HCT116 (cell line): Measurements from ENCODE around the gene TNNI2. TPM values are rescaled to one million over a fixed set of nuclear protein-coding genes. Genes with fewer than 3 reads are reported as not detected.

Experiments used
- ATAC-seq: fragments of 200-7000 bp; cut with Tn5 transposase; 2 replicates; pipeline ENCODE4 v1.9.1; 2020; ENCODE audit warnings: mild to moderate bottlenecking, moderate library complexity
- BruUV-seq: library from RNA; stranded (reverse); fragments of 400-500 nt; replicated peaks from 2 replicates; lab custom pipeline; 2021; lab: Mats Ljungman, UMichigan
- CTCF ChIA-PET: fragments of 300-600 bp; sonication (Branson Sonifier 250); formaldehyde crosslinking; loops from one replicate; lab custom pipeline; 2021; ENCODE audit warnings: antibody characterized with exemption; lab: Charles Lee
- POLR2A ChIA-PET: fragments of 300-600, 350-600 bp; sonication (Branson Sonifier 250); formaldehyde crosslinking; loops from one replicate; lab custom pipeline; 2021; ENCODE audit warnings: antibody characterized with exemption; lab: Charles Lee
- RAD21 ChIA-PET, 2 experiments: fragments of 300-600 bp; sonication (Branson Sonifier 250); formaldehyde crosslinking; loops; one replicate each; lab custom pipeline; 2023; ENCODE audit warnings: low total read pairs in 2 of 2; ENCODE audit not compliant: uncharacterized antibody in 2 of 2, unreplicated experiment in 2 of 2, low non-redundant PET in 1 of 2; lab: Charles Lee
- DNase-seq: peaks from one replicate; pipeline ENCODE4 v3.0.0-alpha.2; 2010; ENCODE audit warnings: low read depth, low spot score
- H2AFZ ChIP-seq: fragments of 200-600 bp; shearing (Covaris generic), sonication (generic); 2 replicates; pipeline ENCODE4 v1.6.1; 2017; ENCODE audit warnings: low read depth, mixed run types, mixed read lengths, antibody characterized with exemption, low read length; ENCODE audit not compliant: poor library complexity, severe bottlenecking
- H3K27ac ChIP-seq: 2 replicates; pipeline ENCODE4 v1.5.1; 2012; ENCODE audit warnings: low read depth, low read length
- H3K27me3 ChIP-seq: fragments of 200-600 bp; sonication (generic); 2 replicates; pipeline ENCODE4 v1.6.1; 2016; ENCODE audit warnings: mixed run types, low read length, mixed read lengths; ENCODE audit not compliant: insufficient read depth
- H3K36me3 ChIP-seq, 2 experiments: fragments of 200-500 bp in 1 of 2; fragments of 200-600 bp in 1 of 2; sonication (Bioruptor generic) in 1 of 2; sonication (generic) in 1 of 2; 2 replicates each; pipeline versions ENCODE4 v1.5.1 to v1.6.1; 2014 to 2016; ENCODE audit warnings: low read length in 2 of 2, inconsistent platforms in 1 of 2, mixed read lengths in 1 of 2, mixed run types in 1 of 2; ENCODE audit not compliant: insufficient read depth in 2 of 2, control insufficient read depth in 1 of 2
- H3K4me1 ChIP-seq, 2 experiments: fragments of 200-600 bp in 1 of 2; sonication (generic) in 1 of 2; 2 replicates each; pipeline versions ENCODE4 v1.5.1 to v1.6.1; 2012 to 2017; ENCODE audit warnings: low read length in 2 of 2, inconsistent platforms in 1 of 2, mild to moderate bottlenecking in 1 of 2, mixed read lengths in 1 of 2, mixed run types in 1 of 2, moderate library complexity in 1 of 2; ENCODE audit not compliant: insufficient read depth in 2 of 2, control insufficient read depth in 1 of 2
- H3K4me2 ChIP-seq: fragments of 200-600 bp; sonication (generic); 2 replicates; pipeline ENCODE4 v1.6.1; 2017; ENCODE audit warnings: mixed run types, low read length, mixed read lengths
- H3K4me3 ChIP-seq, 2 experiments: fragments of 200-600 bp in 1 of 2; sonication (generic) in 1 of 2; replicated peaks in 1 of 2; 2 replicates each; pipeline ENCODE4 v1.5.1; 2011 to 2016; ENCODE audit warnings: low read length in 2 of 2, control low read depth in 1 of 2, low read depth in 1 of 2, mild to moderate bottlenecking in 1 of 2, mixed read lengths in 1 of 2, mixed run types in 1 of 2
- H3K79me2 ChIP-seq: fragments of 200-600 bp; sonication (generic); 2 replicates; pipeline ENCODE4 v1.6.1; 2017; ENCODE audit warnings: mild to moderate bottlenecking, mixed run types, low read length, moderate library complexity, mixed read lengths; ENCODE audit not compliant: insufficient read depth
- H3K9ac ChIP-seq: fragments of 200-600 bp; sonication (generic); 2 replicates; pipeline ENCODE4 v1.6.1; 2016; ENCODE audit warnings: low read length, mixed read lengths
- H3K9me2 ChIP-seq: fragments of 200-600 bp; sonication (generic), shearing (Covaris generic); 2 replicates; pipeline ENCODE4 v1.6.1; 2017; ENCODE audit warnings: mixed run types, mild to moderate bottlenecking, moderate library complexity; ENCODE audit not compliant: insufficient read depth
- H3K9me3 ChIP-seq, 2 experiments: fragments of 200-500 bp in 1 of 2; fragments of 200-600 bp in 1 of 2; sonication (Bioruptor generic) in 1 of 2; sonication (generic) in 1 of 2; 2 replicates each; pipeline ENCODE4 v1.6.1; 2014 to 2017; ENCODE audit warnings: low read length in 2 of 2, mixed read lengths in 2 of 2, inconsistent platforms in 1 of 2, low read depth in 1 of 2, mild to moderate bottlenecking in 1 of 2, mixed run types in 1 of 2, moderate library complexity in 1 of 2; ENCODE audit not compliant: control insufficient read depth in 1 of 2, insufficient read depth in 1 of 2
- H4K20me1 ChIP-seq: fragments of 200-600 bp; sonication (generic), shearing (Covaris generic); 2 replicates; pipeline ENCODE4 v1.6.1; 2017; ENCODE audit warnings: mixed run types, mild to moderate bottlenecking, moderate library complexity; ENCODE audit not compliant: insufficient read depth
- CBX3 ChIP-seq: IDR thresholded peaks from 2 replicates; pipeline ENCODE4 v1.6.1; 2012; ENCODE audit warnings: low read depth
- EGR1 ChIP-seq: IDR thresholded peaks from 2 replicates; pipeline ENCODE4 v1.6.1; 2012; ENCODE audit warnings: low read depth
- EZH2 ChIP-seq: fragments of 200-600 bp; sonication (generic); IDR thresholded peaks from 2 replicates; pipeline ENCODE4 v1.6.1; 2017; ENCODE audit warnings: antibody characterized with exemption, mixed run types
- EZH2phosphoT487 ChIP-seq: fragments of 200-600 bp; IDR thresholded peaks from 2 replicates; pipeline ENCODE4 v1.6.1; 2018; ENCODE audit warnings: antibody characterized with exemption, borderline replicate concordance
- FOSL1 ChIP-seq: IDR thresholded peaks from 2 replicates; pipeline ENCODE4 v1.6.1; 2012; ENCODE audit warnings: low read depth
- RAD21 ChIP-seq: IDR thresholded peaks from 2 replicates; pipeline ENCODE4 v1.6.1; 2012; ENCODE audit warnings: low read depth, mild to moderate bottlenecking
- TCF7L2 ChIP-seq: IDR thresholded peaks from 2 replicates; pipeline ENCODE4 v1.7.0; 2011; ENCODE audit warnings: borderline replicate concordance, inconsistent platforms; ENCODE audit not compliant: insufficient read depth, insufficient read length; ENCODE audit errors: extremely low read depth
- ZBTB33 ChIP-seq: IDR thresholded peaks from 2 replicates; pipeline ENCODE4 v1.6.1; 2011; ENCODE audit warnings: mild to moderate bottlenecking, low read length, moderate library complexity; ENCODE audit not compliant: insufficient replicate concordance; ENCODE audit errors: extremely low read depth
- ZFX ChIP-seq: fragments of 450-650 bp; IDR thresholded peaks from 2 replicates; pipeline ENCODE4 v1.6.1; 2017
- ZNF274 ChIP-seq: fragments of 200-500 bp; sonication (Bioruptor generic); IDR thresholded peaks from 2 replicates; pipeline ENCODE4 v1.6.1; 2014; ENCODE audit warnings: mild to moderate bottlenecking, low read depth, low read length, inconsistent platforms
- intact Hi-C: fragments of 100-400 bp; cut with micrococcal nuclease; formaldehyde crosslinking; loops from 2 replicates; pipeline ENCODE4 v1.10.0; 2022
- total RNA-seq: library from RNA; stranded (reverse); gene quantifications from one replicate; pipeline ENCODE4 v1.2.1, GENCODE V29; 2021; ENCODE audit not compliant: unreplicated experiment

Gene TNNI2
- total RNA-seq, 1 experiment from 2014 or later, result not detected

- CTCF ChIA-PET, result no interaction called here
- Histone ChIP-seq H3K4me2 (no peak overlapping the region), H3K9me3 (peaks cover 4 to 6% of the 10 kb centered on the region in 2 experiments; a peak in 2 of 4 replicates), H3K27ac (no peak overlapping the region), H3K9ac (no peak overlapping the region), H3K4me1 (no peaks in the 10 kb centered on the region), H3K36me3 (no peaks in the 10 kb centered on the region), H4K20me1 (no peaks in the 10 kb centered on the region), H3K4me3 (no peak overlapping the region), H3K79me2 (no peaks in the 10 kb centered on the region), H3K9me2 (no peaks in the 10 kb centered on the region), H2AFZ (no peak overlapping the region), H3K27me3 (no peaks in the 10 kb centered on the region)
- DNase-seq (no peak), ATAC-seq (no peak)
- intact Hi-C loops, result no loop called here
- TF ChIP-seq FOSL1, result no peak
- TF ChIP-seq EZH2, result no peak
- TF ChIP-seq ZBTB33, result no peak
- TF ChIP-seq TCF7L2, result no peak
- TF ChIP-seq CBX3, result no peak
- TF ChIP-seq EGR1, result no peak
- no peak for TF ChIP-seq ZNF274
- TF ChIP-seq ZFX, result no peak
- no peak for TF ChIP-seq EZH2phosphoT487
- no peak for TF ChIP-seq RAD21
- POLR2A ChIA-PET, result no interaction called here
- RAD21 ChIA-PET, result no interaction called here
- BruUV-seq, result no TSS peak
These were observed 19.7 kb upstream of the TNNI2 start for GRCh38 chr11:1819074-1819473.
